Tibial nerve (tissue), 4 donors: Measurements from ENCODE around the gene EIF3B. TPM values are rescaled to one million over a fixed set of nuclear protein-coding genes. Genes with fewer than 3 reads are reported as not detected.

Experiments used
- DNase-seq, 2 donors: peaks; one replicate each; pipeline ENCODE4 v3.0.0-alpha.2; 2019; ENCODE audit warnings: low spot score in 2 of 2
- H3K27ac ChIP-seq, 4 donors: fragments of 200-600 bp; sonication (generic) in 3 of 4; one replicate each; pipeline ENCODE4 v1.5.1; 2017 to 2019; ENCODE audit warnings: mild to moderate bottlenecking in 1 of 4
- H3K27me3 ChIP-seq, 2 donors: fragments of 200-600 bp; sonication (generic) in 1 of 2; one replicate each; pipeline versions ENCODE4 v1.5.1 to v1.6.0; 2017 to 2019
- H3K36me3 ChIP-seq, 3 donors: fragments of 200-600 bp; sonication (generic); one replicate each; pipeline ENCODE4 v1.5.1; 2018 to 2019
- H3K4me1 ChIP-seq, 4 donors: fragments of 200-600 bp; sonication (generic) in 3 of 4; one replicate each; pipeline ENCODE4 v1.5.1; 2017 to 2019
- H3K4me3 ChIP-seq, 4 donors: fragments of 200-600 bp; sonication (generic) in 3 of 4; one replicate each; pipeline ENCODE4 v1.5.1; 2017 to 2019; ENCODE audit warnings: mild to moderate bottlenecking in 1 of 4, moderate library complexity in 1 of 4
- H3K9me3 ChIP-seq, 4 donors: fragments of 200-600 bp; sonication (generic) in 3 of 4; one replicate each; pipeline ENCODE4 v1.5.1; 2017 to 2019
- EP300 ChIP-seq, 2 donors: sonication (generic); formaldehyde crosslinking; IDR thresholded peaks; one replicate each; pipeline ENCODE4 v1.6.1; 2017; ENCODE audit warnings: antibody characterized with exemption in 2 of 2, mild to moderate bottlenecking in 1 of 2
- POLR2A ChIP-seq, 2 donors: fragments of 450-650 bp; IDR thresholded peaks; one replicate each; pipeline ENCODE4 v1.6.1; 2017; ENCODE audit warnings: antibody characterized with exemption in 2 of 2, mild to moderate bottlenecking in 2 of 2, moderate library complexity in 2 of 2
- WGBS, 2 donors: methylation state at CpG; one replicate each; pipeline ENCODE4 v1.1.5; 2018; 5-methylcytosine and 5-hydroxymethylcytosine counted together
- total RNA-seq, 4 donors: library from RNA; depleted of rRNA; stranded (reverse); fragments of >200 nt; gene quantifications; one replicate each; pipeline ENCODE4 v1.1.0, GENCODE V29; 2016
- TF ChIP-seq, protein P1 (sequence below), 5 experiments: fragments of 200-600 bp in 3 of 5; fragments of 450-650 bp in 2 of 5; sonication (generic) in 3 of 5; IDR thresholded peaks; one replicate each; pipeline ENCODE4 v1.5.1; 2016 to 2019; ENCODE audit warnings: antibody characterized with exemption in 5 of 5, mild to moderate bottlenecking in 3 of 5, moderate library complexity in 2 of 5

Gene EIF3B
- total RNA-seq, 4 donors from 2014 or later, result 124 to 232 (median 147) TPM

DNA sequence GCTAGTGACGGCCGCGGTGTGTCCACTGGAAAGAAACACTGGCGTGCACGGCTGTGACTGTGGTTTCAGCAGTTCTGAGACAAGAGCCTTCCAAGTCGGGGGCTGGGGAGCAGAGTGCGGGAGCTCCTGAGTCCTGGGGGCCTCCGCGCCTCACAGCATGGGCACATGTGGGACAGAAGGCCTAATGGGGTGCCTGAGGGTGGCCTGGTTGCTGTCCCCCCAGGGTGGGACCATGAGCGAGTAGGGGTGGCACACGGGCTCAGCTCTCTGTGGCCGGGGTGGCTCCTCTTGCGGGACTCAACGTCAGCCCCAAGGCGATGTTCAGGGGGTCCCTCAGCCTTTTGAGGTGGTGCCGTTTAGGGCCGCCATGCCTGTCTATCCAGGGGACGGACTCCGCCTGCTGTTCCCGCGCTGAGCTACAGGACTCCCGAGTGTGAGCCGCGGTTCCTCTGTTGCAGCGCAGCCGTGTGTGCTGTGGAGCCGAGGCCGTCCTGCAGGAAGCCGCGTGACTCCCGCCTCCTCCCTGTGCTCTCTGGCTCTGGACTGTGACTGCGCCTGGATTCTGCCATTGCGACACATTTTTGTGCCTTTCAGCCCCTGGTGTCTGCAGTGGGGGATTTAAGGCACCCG lies 25.3 kb downstream of the EIF3B start:
- Histone ChIP-seq H3K9me3 (no peaks in the 10 kb centered on the region), H3K4me1 (no peaks in the 10 kb centered on the region), H3K36me3 (peaks cover 0 to 96% (median 42%) of the 10 kb centered on the region in 3 donors), H3K27ac (no peak overlapping the region), H3K4me3 (no peak overlapping the region), H3K27me3 (no peaks in the 10 kb centered on the region)
- TF ChIP-seq, protein P1, sequence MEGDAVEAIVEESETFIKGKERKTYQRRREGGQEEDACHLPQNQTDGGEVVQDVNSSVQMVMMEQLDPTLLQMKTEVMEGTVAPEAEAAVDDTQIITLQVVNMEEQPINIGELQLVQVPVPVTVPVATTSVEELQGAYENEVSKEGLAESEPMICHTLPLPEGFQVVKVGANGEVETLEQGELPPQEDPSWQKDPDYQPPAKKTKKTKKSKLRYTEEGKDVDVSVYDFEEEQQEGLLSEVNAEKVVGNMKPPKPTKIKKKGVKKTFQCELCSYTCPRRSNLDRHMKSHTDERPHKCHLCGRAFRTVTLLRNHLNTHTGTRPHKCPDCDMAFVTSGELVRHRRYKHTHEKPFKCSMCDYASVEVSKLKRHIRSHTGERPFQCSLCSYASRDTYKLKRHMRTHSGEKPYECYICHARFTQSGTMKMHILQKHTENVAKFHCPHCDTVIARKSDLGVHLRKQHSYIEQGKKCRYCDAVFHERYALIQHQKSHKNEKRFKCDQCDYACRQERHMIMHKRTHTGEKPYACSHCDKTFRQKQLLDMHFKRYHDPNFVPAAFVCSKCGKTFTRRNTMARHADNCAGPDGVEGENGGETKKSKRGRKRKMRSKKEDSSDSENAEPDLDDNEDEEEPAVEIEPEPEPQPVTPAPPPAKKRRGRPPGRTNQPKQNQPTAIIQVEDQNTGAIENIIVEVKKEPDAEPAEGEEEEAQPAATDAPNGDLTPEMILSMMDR (IDR thresholded peaks at IDR 0.05), result no peak
- TF ChIP-seq POLR2A (IDR thresholded peaks at IDR 0.05) (no peak), EP300 (IDR thresholded peaks at IDR 0.05) (no peak)
- DNase-seq, result no peak
- WGBS, 2 donors, result 92 to 95% methylated on average over 30 of the region's 34 CpGs

DNA sequence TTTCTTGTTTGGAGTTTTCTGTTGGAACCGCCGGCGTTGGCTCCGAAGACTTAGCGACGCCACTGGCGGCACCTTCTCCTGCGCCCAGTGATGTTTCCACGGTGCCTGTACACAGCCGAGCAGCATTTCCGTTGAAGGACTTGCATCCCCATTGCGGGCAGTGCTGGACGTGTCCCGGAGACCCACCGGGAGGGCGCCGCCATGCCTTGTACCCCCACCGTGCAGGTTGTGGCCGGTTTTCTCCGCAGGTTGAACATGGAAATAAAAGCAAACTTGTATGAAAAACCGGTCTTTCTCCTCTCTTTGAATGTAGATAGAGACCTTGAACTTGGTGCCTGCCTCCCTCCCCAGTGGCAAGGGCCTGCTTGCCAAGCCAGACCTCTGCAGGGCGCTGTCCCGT lies 25.8 kb downstream of the EIF3B start:
- Histone ChIP-seq H3K4me3 (no peak overlapping the region), H3K9me3 (no peaks in the 10 kb centered on the region), H3K4me1 (no peaks in the 10 kb centered on the region), H3K27me3 (no peaks in the 10 kb centered on the region), H3K36me3 (peaks cover 0 to 93% (median 37%) of the 10 kb centered on the region in 3 donors), H3K27ac (no peak overlapping the region)
- no peak for DNase-seq
- TF ChIP-seq POLR2A (IDR thresholded peaks at IDR 0.05) (no peak), EP300 (IDR thresholded peaks at IDR 0.05) (no peak)
- TF ChIP-seq, protein P1 (IDR thresholded peaks at IDR 0.05), result no peak
- WGBS, 2 donors, result 95 to 97% methylated on average over 23 of the region's 23 CpGs

DNA sequence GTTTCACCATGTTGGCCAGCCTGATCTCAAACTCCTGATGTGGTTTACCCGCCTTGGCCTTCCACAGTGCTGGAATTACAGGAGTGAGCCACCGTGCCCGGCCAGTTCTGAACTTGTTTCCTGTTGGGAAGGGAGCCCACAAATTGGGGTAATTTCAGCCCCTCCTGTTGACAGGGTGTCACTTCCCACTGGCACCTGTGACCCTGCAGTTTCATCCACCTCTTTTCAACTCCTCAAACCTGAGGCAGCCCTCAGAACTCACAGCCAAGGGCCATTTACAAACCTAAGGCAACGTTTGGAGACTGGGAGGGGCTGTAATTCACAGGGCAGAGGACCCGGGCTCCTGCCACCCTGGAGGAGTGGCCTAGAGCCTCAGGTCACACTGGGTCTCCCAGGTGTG lies 26.6 kb downstream of the EIF3B start:
- no peak for DNase-seq
- no peak for TF ChIP-seq POLR2A (IDR thresholded peaks at IDR 0.05)
- Histone ChIP-seq H3K27ac (no peak overlapping the region), H3K9me3 (no peaks in the 10 kb centered on the region), H3K4me3 (no peak overlapping the region), H3K36me3 (peaks cover 0 to 85% (median 30%) of the 10 kb centered on the region in 3 donors), H3K4me1 (no peaks in the 10 kb centered on the region), H3K27me3 (no peaks in the 10 kb centered on the region)
- WGBS, 2 donors, result 47 to 62% methylated on average over 5 of the region's 5 CpGs

DNA sequence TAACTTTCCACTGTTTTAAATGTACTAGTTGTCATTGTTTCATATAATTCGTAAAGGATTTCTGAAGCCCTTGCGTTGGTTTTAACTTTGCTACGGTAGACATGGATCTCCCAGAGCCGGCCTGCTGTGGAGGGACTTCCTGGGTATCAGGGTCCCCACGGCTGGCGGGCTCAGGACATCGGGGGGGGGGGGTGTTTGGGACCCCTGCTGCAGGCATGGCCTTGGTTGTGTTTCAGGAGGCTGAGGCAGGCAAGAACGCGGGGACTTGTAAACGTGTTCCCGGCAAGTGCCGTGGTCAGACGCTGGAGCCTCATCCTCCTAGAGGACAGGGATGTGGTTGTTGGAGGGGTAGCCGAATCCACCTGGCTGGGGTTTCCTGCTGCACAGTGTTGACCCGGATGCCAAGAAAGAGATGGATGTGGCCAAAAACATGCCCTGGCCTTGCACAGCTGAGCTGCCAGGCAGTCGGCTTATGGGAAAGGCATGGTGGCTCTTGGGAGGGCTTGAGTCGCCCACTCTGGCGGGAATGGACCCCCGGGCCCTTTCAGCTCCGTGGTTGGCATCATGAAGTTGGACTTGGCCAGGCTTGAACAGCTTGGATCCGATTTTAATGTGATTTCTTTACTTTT lies 27.4 kb downstream of the EIF3B start:
- Histone ChIP-seq H3K4me3 (no peak overlapping the region), H3K36me3 (peaks cover 0 to 78% (median 24%) of the 10 kb centered on the region in 3 donors), H3K27ac (no peak overlapping the region), H3K27me3 (no peaks in the 10 kb centered on the region), H3K9me3 (no peaks in the 10 kb centered on the region), H3K4me1 (no peaks in the 10 kb centered on the region)
- TF ChIP-seq, protein P1 (IDR thresholded peaks at IDR 0.05), result no peak
- TF ChIP-seq POLR2A (IDR thresholded peaks at IDR 0.05), result no peak
- TF ChIP-seq EP300 (IDR thresholded peaks at IDR 0.05), result no peak
- DNase-seq, result no peak
- WGBS, 2 donors, result 87 to 89% methylated on average over 21 of the region's 21 CpGs

DNA sequence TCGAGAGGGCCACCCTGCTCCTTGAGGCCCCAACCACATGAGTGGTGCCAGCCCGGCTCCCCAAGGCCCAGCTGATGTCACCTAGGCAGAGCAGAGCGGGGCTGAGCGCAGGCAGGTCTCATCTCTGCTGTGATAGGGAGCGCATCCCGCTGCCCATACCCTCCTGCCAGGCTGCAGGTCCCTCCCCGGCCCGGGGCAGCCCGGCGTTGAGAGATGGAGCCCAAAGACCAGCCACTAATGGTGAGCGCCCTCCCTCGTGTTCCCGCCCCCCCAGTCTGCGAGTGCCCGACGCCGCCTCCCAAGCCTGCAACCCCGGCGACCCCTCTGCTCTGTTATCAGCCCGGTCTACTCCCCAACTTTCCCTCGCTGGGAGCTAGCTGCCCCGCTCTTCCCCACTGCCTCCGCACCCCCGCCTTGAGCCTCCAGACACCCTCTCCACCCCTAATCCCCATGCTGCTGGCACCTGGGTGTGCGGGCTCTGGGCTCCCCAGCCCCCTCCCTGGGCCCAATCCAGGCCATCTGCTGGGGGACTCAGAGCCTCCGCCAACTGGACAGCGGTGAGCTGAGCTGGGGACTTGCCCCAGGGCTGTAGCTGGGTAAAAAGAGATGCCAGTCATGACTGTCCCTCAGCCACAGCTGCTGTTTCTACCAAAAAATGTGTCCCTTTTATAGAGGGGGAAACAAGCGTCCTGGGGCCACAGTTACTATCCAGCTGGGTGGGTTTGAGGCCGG lies 29.1 kb downstream of the EIF3B start:
- Histone ChIP-seq H3K27ac (no peak overlapping the region), H3K9me3 (no peaks in the 10 kb centered on the region), H3K4me1 (no peaks in the 10 kb centered on the region), H3K4me3 (no peak overlapping the region), H3K36me3 (peaks cover 0 to 74% (median 21%) of the 10 kb centered on the region in 3 donors), H3K27me3 (no peaks in the 10 kb centered on the region)
- DNase-seq, result no peak
- WGBS, 2 donors, result 81 to 87% methylated on average over 22 to 29 of the region's 29 CpGs
- TF ChIP-seq, protein P1 (IDR thresholded peaks at IDR 0.05), result no peak
- TF ChIP-seq POLR2A (IDR thresholded peaks at IDR 0.05) (no peak), EP300 (IDR thresholded peaks at IDR 0.05) (no peak)
